Activated CD8-positive, alpha-beta memory T cell treated with anti-CD3 and anti-CD28 coated beads for 24 hours (primary cell): ENCODE results near the gene SLC9A5.

Experiments used
- DNase-seq: peaks from one replicate; pipeline ENCODE4 v3.0.0-alpha.2; 2020

SLC9A5 gene

DNA sequence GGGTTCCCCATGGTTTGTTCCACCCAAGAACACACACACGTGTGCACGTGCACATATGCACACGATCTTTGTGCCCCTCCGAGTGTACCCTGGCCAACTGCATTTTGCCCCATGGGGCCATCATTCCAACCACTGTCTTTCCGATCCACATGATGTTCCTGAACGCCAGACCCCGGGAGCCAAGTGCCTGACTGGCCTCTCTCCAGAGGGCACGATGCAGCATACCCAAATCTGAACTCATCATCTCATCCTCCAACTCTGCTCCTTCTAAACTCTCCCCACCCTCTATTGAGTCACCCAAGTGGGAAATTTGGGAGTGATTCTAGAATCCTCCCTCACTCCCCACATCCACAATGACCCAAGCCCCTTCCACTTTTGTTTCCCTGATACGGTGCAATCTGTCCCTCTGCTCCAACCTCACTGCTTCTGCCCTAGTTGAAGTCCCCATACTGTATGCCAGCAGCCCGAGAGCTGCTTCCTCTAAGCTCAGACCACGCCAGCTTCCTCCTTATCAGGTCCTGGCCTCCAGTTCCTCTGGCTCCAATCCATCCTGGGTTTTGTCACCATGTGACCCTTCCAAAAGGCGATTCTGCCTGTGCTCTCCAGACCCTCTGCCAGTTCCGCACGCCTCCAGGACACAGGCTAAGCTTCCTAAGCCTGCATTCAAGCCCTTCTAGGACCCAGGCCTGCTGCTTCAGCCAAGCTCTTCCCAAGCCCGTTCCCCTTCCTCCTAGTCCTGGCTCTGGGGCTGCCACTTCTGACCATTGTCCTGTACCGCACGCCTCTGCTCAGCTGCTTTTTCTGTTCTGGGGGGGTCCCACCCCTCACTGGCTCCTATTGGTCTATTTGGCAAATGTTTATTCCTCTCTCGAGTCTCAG is 31.9 kb upstream of the SLC9A5 start:
- DNase-seq = no peak

DNA sequence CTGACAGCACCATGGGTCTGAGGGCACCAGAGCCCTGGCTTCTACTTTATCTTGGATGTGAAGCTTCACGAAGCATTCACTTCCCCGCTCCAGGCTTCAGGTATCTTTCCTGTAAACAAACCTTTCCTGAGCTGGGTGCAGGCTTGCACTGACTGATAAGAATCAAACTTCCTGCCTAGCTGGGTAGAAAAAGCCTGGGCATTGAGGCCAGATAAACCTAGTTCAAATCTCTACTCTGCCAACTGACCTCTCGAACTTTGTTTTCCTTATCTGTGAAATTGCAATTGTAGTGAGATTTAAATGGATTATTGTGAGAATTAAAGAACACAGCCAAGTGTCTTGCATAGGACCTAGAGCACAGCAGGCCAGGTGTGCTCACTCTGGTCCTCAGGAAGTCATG is 24.8 kb upstream of the SLC9A5 start:
- DNase-seq = no peak

DNA sequence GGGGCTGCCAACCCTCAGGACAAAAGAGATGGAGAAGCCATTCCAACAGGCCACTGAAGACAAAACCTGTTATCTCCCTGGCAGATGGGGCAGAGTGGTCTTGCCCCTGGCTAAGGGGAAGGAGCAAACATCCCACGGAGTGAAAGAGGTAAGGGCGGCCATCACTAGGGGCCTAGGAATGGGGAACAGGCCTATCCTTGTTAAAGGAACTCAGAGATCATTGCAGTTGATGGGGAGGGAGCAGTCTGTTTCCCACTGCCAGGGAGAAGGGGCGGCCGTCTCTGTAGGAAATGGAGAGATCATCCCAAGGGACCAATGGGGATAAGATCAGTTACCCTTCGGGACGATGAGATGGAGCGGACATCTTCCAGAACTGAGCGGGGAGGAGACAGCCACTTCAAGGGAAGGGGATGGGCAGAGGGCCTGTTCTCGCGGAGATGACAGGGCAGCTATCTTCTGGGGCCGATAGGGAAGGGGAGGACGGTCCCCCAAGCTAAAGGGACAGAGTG is 22.4 kb upstream of the SLC9A5 start:
- DNase-seq = no peak

DNA sequence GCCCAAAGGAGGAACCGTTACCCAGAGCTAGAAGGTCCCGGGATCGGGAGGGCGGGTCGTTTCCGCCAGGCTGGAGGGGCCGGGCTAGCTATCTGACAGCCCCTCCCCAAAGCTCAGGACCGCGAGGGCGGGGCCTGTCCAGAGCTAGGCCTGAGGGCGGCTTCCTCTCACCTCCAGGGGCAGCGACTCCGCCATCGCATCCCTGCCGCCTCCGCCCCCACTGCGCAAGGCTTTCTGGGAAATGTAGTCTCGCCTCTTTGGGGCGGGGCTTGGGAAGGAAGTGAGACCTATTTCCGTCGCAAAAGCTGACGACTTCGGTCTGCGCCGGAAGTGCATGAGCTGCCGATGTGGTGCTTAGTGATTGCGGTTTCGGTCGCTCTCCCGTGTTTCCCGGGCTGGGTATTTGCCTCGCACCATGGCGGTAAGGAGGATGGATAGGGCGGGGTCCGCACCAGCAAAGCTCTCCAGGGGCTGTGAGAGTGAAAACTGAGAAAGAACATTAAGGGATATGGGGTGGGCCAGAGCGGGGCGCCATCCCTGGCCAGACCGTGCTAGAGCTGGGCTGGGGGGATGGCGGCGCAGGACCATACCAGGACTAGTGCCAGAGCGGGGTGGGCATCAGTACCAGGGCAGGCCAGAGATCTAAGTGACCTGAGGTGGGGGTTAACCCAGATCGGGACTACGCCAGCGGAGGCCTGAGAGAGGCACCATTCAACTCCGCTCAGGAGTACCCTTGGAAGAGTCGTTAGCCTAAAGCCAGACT is 21.8 kb upstream of the SLC9A5 start, which contains the start of gene TMEM208:
TSS of gene TMEM208 (plus strand) at position 327 of the 763 bp plus-strand sequence. CDS start at position 416, 89 bp downstream.
- peak; percentile 100 for DNase-seq

DNA sequence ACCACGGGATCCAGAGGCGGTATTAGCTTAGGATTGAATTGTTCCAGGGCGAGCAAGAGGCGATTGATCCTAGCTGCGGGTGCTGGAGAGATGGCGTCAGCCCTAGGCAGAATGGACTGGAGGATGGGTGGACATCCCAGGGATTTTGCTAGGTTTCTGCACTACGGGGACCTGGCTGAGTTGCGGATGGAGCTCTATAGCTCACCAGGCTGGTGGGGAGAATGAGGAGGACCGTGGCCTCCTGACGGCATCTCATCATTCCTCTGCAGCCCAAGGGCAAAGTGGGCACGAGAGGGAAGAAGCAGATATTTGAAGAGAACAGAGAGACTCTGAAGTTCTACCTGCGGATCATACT is 21.2 kb upstream of the SLC9A5 start:
- no peak for DNase-seq

DNA sequence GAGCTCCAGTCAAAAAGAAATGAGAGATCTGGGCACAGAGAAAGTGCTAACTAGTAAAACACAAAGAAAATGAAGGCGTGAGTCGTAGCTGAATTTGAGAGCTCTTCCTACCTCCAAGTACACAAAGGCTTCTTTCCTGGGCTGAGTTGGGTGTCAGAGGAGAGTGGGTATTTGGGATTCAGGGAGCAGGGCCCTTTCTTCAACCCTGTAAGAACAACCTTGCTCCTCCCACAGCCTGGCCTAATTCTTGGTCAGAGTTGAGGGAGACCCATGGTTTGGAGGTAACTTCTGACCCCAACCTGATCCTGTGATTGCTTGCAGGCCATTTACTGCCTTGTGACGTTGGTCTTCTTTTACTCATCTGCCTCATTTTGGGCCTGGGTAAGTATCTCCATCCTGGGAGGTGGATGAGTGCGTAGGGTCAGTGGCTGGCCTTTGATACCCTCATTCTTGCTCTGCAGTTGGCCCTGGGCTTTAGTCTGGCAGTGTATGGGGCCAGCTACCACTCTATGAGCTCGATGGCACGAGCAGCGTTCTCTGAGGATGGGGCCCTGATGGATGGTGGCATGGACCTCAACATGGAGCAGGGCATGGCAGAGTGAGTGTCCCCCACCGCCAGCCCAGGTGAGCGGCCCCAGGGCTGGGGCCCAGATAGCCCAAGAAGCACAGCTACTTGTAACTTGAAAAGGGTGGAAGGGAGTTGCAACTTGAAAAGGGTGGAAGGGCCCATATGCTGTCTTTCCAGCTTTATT is 20.6 kb upstream of the SLC9A5 start:
- no peak for DNase-seq

DNA sequence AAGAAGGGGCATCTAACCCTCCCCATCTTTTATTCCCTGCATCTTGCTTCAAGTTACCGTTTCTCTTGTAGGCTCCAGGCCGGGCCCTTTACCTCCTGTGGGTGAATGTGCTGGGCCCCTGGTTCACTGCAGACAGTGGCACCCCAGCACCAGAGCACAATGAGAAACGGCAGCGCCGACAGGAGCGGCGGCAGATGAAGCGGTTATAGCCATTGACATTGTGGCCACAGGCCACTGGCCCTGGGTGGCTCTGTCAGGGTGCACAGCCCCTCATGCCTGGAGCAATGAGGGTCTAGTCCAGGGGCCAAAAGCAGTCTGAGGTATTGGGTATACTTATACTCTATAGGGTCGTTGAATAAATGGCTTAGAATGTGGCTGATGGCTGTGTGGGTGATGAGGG is 19.9 kb upstream of the SLC9A5 start:
- no peak for DNase-seq

DNA sequence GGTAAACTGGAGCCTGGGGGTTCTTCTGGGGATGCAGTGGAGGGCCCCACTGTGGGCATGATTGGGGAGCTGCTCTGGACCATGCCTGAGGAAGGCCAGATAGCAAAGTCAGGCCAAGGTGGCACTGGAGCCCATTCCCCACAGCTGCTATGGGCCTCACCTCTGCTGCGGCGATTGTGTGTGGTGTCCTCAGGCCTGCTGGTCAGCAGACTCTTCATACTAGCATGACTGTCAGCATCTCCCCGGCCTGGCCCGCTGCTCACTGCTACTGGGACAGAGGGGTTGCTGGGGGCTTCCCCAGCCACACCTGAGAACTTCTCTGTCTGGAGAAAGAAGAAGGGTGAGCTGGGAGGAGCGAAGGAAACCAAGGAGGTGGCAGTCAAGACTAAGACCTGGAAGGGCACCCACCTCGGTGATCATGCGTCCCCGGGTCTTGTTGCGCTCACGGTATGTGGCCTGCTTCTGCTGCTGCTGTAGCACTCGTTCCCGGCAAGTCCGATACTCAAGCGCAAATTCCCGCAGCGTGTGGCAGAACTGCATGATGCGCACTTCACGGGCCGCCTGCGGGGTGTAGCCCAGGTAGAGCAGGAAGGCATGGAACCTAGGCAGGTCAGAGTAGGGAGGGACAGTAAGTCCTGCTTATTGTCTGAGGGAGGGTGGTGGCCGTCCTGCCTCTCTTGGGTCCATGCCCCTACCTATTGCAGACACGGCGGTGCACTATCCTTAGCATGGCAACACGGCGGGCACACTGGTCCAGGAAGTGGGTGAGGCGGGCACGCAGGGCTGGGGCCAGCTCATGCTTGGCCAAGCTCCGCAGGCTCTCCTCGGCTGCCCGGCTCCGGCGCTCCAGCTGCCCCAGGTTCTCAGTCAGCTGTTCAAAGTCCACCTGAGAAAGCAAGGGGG is 18.6 kb upstream of the SLC9A5 start:
- DNase-seq = no peak

DNA sequence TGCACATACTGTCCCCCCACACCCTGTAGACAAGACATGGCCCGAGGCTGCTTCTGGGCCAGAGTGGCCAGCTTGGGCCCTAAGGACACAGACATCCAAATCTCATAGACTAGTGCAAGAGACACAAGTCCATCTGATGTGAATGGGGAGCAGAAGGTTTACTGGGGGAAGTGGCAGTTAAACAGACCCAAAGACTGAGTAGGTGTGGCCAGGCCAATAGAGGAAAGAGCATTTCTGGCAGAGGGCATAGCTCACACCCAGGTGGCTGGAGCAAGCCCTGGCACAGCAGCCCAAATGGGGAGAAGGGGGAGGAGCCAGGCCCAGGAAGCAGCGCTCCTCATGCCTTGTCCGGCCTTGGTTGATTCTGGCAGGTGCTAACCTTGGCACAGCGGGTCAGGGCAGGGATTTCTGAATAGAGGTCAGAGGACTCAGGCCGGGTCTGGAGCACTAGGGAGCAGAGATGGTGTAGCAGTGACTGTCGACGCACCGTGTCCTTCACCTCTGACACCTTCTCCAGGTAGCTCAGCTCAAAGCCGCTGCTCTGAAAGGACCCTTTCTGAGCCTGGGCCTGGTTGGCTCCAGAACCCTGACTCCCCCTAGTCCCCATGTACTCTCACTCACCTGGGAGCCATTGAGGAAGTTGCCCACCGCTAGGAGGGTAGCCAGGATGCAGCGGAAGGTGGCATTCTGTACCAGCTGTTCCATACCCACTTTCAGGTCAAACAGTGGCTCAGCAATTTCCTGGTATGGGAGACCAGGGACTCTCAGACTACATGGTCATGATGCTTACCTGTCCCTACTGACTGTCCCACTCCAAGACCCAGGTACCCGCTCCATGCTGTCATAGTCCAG is 17.7 kb upstream of the SLC9A5 start:
- no peak for DNase-seq

DNA sequence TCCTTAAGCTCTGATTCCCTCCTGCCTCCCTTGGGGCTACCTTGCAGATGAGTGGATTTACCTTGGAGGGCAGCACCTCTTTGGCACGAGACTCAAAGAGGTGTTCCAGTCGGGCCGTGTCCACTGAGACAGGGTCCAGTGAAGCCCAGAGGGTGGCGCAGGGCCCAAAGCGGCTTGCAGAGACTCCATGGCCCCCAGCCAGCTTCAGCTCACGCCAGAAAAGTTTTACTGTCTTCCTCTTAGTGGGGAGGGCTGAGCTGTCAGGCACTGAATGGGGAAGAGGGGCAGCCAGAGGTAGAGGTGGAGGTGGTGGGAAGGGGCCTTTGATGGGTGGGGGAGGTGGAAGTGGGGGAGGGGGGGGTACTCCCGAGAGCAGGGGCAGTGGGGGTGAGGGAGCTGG is 15.2 kb upstream of the SLC9A5 start:
- no peak for DNase-seq

DNA sequence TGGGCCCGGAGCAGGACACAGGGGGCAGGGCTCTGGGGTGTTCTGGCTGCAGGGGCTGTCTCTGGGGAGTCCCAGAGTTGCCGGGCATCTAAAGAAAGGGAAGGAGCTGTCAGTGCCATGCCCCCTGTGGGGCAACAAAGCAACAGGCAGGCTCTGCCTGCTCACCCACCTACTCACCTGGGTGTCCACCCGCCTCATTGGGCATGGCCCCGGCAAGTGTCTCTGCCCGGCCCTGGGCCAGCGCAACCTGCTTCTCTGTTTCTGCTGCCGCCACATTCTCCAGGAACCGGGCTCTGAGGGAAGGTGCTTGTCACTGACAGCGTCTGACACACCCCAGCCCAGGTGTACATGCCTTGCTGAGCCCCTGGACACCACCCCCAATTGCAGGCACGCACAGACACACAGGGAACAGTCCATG is 14.6 kb upstream of the SLC9A5 start:
- DNase-seq = no peak

DNA sequence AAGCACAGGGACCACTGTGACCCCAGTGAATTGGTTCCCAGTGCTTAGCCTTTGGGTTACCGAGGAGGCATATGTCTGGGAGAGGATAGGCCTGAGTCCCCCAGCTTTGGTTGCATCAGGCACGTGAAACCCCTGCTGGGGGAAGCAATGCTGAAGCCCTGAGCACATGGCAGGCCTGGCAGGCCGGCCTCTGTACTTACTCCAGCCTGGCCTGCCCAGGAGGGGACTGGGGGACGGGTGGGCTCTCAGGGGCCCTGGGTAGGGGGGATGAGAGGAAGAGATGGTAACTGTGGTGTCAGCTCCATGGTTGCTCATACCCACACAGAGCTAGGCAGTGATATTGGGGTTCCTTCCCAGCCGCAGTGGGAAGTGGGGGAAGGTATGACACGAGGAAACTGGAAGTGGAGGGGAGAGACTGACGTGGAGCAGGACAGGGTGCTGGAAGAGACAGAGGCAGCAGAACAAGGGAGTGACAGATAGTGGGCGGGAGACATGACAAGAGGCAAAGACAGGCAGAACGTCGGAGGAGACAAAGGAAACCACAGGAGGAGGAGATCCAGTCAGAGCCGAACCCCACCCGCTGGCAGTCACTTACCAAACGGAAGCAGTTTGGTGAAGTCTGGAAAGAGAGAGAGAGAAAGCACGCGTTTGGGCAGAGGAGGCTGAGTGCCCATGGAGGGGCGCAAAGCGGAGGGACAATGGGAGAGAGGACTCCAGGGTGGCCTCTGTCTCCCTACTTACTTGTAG is 12.8 kb upstream of the SLC9A5 start:
- no peak for DNase-seq

DNA sequence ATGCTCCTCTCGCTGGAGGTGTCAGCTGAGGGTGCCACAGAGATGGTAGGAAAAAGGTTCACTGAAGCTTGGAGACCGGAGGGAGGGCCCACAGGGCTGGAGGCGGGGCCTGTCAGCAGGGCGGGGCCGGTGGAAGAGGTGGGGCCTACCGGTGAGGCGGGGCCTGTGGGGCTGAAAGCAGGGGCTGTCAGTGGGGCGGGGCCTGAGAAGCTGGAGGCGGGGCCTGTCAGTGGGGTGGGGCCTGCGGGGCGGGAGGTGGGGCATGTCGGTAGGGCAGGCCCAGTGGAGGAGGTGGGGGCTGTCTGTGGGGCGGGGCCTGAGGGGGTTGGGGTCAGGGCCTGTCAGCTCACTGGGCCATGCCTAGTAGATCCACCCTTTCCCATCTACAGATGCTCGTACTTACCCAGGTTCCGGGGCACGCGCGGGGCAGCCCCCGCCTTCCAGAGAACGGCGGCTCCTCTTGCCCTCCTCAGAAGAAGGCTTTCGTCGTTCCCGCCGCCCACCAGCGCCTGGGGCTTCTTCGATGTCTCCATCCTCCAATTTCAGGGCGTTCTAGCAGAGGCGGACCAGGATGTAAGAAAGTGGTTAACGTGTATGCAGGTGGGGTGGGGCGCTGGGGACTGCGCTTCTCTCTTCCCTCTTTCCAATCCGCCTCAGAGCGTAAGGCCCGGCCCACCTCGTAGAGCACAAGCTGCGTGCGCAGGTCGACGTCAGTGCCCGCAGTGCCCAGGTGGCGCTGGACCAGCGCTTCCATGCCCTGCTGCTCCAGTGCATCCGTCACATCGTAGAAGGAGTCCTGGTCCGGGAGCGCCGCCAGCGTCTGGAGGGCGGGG is 12.0 kb upstream of the SLC9A5 start:
- DNase-seq = peak; percentile 90

DNA sequence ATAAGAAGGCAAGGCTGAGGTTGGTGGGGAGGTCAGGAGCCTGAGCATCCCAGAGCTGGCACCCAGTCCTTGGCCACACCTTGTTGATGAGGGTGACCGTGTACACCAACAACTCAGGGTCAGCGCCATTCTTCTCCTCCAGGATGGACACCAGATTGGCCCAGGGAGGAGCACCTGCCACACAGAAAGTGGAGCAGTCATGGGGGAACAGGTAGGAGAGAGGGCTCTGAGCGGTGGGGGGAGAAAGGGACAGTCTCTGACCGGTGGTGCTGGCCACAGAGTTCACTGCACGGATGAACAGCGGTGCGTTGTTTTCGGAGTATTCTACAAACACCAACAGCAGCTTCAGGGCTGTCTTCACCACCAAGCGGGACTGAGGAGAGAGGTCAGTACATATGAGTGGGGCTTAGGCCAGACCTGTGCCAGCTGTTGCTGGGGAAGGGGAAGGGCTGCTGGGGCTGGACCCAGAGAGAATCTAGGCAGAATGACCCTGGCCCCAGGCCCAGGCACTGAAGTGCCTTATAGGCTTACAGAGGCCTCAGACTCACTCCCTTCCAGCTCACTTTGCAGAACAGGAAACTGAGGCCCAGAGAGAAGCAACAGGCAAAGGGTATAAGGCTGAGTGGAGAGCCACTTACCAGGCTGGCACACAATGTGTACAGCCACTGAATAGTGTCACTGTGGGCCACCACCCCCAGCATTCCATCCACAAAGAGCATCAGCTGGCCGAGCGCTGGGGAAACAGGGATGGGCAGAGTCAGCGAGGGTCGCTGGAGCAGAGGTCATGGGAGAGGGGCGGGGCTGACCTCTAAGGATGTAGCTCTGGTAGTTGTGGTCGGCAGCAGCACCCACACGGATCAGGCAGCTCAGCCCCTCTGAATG is 11.1 kb upstream of the SLC9A5 start:
- no peak for DNase-seq

DNA sequence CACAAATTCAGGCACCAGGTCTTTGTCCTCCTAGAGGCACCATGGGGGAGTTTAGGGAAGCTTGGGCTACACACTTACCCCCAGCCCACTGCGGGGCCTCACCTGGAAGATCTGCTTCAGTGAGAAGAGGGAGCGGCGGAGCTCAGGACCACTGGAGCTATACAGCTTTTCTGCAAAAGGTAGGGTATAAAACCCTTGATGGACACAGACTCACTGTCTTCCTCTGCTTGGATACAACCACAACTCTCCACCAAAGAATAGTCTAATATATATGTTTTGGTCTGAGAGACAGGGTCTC is 10.6 kb upstream of the SLC9A5 start:
- no peak for DNase-seq

DNA sequence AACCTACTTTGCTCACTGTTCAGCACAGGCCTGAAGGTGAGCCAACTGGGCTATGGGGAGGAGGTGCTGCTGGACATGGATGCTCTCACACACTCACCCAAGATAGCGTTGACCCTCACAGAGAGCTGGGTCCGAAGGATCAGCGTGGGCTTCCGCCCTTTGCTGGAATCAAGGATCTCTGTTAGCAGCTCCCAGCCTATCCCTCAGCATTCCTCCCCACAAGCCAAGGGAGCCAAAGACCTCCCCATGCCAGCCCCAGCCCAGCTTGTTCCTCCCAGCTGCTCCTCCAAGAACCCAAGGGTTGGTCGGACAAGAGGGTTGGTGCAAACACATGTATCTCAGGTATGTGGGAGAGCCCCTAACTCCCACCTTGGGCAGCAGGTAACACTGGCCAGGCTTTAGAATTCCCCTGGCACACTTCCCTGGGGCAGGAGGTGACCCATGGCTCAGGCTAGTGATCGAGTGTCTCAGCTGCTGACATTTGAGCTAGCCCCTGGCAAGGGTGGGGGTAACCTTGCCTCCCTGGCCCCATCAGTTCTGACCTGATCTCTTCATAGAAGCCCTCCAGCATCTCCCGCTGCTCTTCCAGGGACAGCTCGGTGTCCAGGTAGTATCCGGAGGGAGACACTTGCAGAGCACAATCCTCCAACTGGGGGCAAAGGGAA is 9.8 kb upstream of the SLC9A5 start:
- DNase-seq = no peak

DNA sequence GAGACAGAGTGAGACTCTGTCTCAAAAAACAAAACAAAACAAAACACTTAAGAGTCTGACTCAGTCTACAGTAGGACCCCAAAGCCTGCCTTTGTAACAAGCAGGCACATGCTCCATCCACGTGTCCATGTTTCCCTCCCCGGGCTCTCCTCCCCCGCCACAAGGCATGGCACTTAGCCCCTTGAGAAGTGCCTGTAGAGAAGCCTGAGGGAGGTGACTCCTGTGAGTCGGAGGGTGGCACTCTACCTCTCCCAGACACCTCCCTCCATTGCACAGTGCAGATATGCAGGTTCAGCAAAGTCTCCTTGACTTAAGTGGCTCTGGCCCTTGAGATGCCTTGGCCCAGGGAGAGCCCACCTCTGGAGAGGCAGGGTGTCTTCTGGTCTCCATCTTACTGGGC is 8.3 kb upstream of the SLC9A5 start:
- no peak for DNase-seq
